ENCODE measurements around the gene GNAT1. TPM values are rescaled to one million over a fixed set of nuclear protein-coding genes. Genes with fewer than 3 reads are reported as not detected.

GNAT1 gene
- total RNA-seq, 1 experiment from 2014 or later, result 0.13 TPM

DNA sequence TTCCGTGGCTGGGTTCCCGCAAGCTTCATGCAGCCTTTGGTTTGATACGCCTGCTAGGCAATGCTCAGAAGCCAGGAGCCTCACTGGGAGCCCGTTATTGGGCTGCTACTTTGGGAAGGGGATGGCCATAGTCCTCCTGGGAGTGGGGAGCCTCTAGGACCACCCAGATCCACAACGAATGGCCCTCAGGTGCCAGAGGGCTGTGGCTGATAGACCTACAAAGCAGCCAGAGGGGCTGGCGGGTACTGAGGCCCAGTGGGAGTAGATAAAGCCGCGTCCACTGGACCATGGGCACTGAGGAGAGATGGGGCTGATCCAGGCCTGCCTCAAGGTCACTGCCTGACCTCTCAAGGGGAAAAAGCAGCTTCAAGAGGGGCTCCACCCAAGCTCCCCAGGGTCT lies 714 bp downstream of the GNAT1 start:
- POLR2A ChIA-PET, result interaction anchor here (1.2 to 1.5 kb wide), 2 partner anchors 33 to 72 kb away, joined by 4 to 5 read pairs; no protein-coding TSS in a partner anchor
- no peak for TF ChIP-seq NR2C2 (CRISPR knock-in tag; IDR thresholded peaks at IDR 0.05)
- no peak for TF ChIP-seq JUN (CRISPR knock-in tag; IDR thresholded peaks at IDR 0.05)
- TF ChIP-seq, protein P1, sequence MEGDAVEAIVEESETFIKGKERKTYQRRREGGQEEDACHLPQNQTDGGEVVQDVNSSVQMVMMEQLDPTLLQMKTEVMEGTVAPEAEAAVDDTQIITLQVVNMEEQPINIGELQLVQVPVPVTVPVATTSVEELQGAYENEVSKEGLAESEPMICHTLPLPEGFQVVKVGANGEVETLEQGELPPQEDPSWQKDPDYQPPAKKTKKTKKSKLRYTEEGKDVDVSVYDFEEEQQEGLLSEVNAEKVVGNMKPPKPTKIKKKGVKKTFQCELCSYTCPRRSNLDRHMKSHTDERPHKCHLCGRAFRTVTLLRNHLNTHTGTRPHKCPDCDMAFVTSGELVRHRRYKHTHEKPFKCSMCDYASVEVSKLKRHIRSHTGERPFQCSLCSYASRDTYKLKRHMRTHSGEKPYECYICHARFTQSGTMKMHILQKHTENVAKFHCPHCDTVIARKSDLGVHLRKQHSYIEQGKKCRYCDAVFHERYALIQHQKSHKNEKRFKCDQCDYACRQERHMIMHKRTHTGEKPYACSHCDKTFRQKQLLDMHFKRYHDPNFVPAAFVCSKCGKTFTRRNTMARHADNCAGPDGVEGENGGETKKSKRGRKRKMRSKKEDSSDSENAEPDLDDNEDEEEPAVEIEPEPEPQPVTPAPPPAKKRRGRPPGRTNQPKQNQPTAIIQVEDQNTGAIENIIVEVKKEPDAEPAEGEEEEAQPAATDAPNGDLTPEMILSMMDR (IDR thresholded peaks at IDR 0.05), result no peak
- TF ChIP-seq, protein P2, sequence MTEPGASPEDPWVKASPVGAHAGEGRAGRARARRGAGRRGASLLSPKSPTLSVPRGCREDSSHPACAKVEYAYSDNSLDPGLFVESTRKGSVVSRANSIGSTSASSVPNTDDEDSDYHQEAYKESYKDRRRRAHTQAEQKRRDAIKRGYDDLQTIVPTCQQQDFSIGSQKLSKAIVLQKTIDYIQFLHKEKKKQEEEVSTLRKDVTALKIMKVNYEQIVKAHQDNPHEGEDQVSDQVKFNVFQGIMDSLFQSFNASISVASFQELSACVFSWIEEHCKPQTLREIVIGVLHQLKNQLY (CRISPR knock-in tag; IDR thresholded peaks at IDR 0.05), result no peak
- TF ChIP-seq, protein P3, sequence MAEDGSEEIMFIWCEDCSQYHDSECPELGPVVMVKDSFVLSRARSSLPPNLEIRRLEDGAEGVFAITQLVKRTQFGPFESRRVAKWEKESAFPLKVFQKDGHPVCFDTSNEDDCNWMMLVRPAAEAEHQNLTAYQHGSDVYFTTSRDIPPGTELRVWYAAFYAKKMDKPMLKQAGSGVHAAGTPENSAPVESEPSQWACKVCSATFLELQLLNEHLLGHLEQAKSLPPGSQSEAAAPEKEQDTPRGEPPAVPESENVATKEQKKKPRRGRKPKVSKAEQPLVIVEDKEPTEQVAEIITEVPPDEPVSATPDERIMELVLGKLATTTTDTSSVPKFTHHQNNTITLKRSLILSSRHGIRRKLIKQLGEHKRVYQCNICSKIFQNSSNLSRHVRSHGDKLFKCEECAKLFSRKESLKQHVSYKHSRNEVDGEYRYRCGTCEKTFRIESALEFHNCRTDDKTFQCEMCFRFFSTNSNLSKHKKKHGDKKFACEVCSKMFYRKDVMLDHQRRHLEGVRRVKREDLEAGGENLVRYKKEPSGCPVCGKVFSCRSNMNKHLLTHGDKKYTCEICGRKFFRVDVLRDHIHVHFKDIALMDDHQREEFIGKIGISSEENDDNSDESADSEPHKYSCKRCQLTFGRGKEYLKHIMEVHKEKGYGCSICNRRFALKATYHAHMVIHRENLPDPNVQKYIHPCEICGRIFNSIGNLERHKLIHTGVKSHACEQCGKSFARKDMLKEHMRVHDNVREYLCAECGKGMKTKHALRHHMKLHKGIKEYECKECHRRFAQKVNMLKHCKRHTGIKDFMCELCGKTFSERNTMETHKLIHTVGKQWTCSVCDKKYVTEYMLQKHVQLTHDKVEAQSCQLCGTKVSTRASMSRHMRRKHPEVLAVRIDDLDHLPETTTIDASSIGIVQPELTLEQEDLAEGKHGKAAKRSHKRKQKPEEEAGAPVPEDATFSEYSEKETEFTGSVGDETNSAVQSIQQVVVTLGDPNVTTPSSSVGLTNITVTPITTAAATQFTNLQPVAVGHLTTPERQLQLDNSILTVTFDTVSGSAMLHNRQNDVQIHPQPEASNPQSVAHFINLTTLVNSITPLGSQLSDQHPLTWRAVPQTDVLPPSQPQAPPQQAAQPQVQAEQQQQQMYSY (CRISPR knock-in tag; IDR thresholded peaks at IDR 0.05), result no peak
- no peak for TF ChIP-seq SMAD3 (CRISPR knock-in tag; IDR thresholded peaks at IDR 0.05; ENCODE audit: borderline replicate concordance)
- TF ChIP-seq, protein P4, sequence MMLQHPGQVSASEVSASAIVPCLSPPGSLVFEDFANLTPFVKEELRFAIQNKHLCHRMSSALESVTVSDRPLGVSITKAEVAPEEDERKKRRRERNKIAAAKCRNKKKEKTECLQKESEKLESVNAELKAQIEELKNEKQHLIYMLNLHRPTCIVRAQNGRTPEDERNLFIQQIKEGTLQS (CRISPR knock-in tag; conservative IDR thresholded peaks at IDR 0.05), result no peak
- TF ChIP-seq, protein P5, sequence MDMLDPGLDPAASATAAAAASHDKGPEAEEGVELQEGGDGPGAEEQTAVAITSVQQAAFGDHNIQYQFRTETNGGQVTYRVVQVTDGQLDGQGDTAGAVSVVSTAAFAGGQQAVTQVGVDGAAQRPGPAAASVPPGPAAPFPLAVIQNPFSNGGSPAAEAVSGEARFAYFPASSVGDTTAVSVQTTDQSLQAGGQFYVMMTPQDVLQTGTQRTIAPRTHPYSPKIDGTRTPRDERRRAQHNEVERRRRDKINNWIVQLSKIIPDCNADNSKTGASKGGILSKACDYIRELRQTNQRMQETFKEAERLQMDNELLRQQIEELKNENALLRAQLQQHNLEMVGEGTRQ (CRISPR knock-in tag; IDR thresholded peaks at IDR 0.05), result no peak
- TF ChIP-seq JAZF1 (CRISPR knock-in tag; IDR thresholded peaks at IDR 0.05), result no peak
- TF ChIP-seq, protein P6, sequence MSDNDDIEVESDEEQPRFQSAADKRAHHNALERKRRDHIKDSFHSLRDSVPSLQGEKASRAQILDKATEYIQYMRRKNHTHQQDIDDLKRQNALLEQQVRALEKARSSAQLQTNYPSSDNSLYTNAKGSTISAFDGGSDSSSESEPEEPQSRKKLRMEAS (CRISPR knock-in tag; IDR thresholded peaks at IDR 0.05), result no peak
- TF ChIP-seq CREM (CRISPR knock-in tag; IDR thresholded peaks at IDR 0.05), result no peak
- TF ChIP-seq, protein P7, sequence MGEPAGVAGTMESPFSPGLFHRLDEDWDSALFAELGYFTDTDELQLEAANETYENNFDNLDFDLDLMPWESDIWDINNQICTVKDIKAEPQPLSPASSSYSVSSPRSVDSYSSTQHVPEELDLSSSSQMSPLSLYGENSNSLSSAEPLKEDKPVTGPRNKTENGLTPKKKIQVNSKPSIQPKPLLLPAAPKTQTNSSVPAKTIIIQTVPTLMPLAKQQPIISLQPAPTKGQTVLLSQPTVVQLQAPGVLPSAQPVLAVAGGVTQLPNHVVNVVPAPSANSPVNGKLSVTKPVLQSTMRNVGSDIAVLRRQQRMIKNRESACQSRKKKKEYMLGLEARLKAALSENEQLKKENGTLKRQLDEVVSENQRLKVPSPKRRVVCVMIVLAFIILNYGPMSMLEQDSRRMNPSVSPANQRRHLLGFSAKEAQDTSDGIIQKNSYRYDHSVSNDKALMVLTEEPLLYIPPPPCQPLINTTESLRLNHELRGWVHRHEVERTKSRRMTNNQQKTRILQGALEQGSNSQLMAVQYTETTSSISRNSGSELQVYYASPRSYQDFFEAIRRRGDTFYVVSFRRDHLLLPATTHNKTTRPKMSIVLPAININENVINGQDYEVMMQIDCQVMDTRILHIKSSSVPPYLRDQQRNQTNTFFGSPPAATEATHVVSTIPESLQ (CRISPR knock-in tag; IDR thresholded peaks at IDR 0.05), result no peak
- TF ChIP-seq ZNF219 (CRISPR knock-in tag; IDR thresholded peaks at IDR 0.05; ENCODE audit: borderline replicate concordance), result no peak
- TF ChIP-seq, protein P8, sequence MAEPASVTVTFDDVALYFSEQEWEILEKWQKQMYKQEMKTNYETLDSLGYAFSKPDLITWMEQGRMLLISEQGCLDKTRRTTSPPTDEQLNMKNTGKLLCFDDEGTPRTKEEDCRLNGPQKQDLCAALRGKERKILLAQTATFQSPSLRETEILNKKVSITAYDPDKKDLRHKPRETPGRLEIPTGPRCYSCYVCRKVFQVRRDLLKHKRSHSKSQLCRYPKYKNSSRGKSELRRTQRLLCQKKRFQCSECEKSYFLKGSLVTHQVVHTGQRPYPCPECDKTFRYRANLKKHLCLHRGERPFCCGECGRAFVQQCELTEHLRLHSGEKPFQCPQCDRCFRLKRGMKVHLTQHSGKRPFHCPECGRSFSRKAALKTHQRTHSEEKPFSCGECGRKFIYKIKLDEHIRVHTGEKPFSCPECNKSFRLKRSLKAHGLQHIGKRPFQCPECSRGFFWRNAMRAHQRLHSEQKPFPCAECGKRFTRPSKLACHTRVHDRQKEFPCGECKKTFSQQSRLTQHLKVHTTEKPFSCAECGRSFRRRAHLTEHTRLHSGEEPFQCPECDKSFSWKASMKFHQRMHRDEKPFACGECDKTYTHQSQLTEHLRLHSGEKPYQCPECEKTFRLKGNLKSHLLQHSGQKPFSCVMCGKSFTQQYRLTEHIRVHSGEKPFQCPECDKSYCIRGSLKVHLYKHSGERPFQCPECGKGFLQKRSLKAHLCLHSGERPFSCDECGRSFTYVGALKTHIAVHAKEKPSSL (CRISPR knock-in tag; conservative IDR thresholded peaks at IDR 0.05), result no peak
- no peaks in the 10 kb centered on the region for H3K36me3 Mint-ChIP-seq
- no peak overlapping the region for H3K27ac Mint-ChIP-seq
- ATAC-seq (no peak), DNase-seq (ENCODE audit: low spot score) (no peak)
- CTCF ChIA-PET, result interaction anchor here (0.7 to 7.2 kb wide), 30 partner anchors 8 to 136 kb away, joined by 3 to 604 read pairs (median 8); partner anchors contain the start of genes GNAI2, HYAL3, IFRD2 and NAA80
- no peak overlapping the region for H3K4me3 Mint-ChIP-seq
- peaks cover 9% of the 10 kb centered on the region for H3K27me3 Mint-ChIP-seq (ENCODE audit: low read depth)
- peaks cover 6% of the 10 kb centered on the region for H3K4me1 Mint-ChIP-seq
- H3K9me3 Mint-ChIP-seq, result no peaks in the 10 kb centered on the region
